Muscle layer of colon (tissue), 2 donors: ENCODE results near the gene PEAK3.

Experiments
- H3K27ac ChIP-seq: one replicate; pipeline ENCODE4 v1.7.0; 2013; ENCODE audit warnings: low read depth, mild to moderate bottlenecking, low read length, moderate library complexity
- H3K27me3 ChIP-seq, 2 donors: one replicate each; pipeline ENCODE4 v1.7.0; 2013; ENCODE audit warnings: low read length in 2 of 2, mild to moderate bottlenecking in 2 of 2; ENCODE audit not compliant: insufficient read depth in 2 of 2, control insufficient read depth in 1 of 2
- H3K36me3 ChIP-seq: one replicate; pipeline ENCODE4 v1.7.0; 2013; ENCODE audit warnings: mild to moderate bottlenecking, low read length; ENCODE audit not compliant: insufficient read depth
- H3K4me1 ChIP-seq: one replicate; pipeline ENCODE4 v1.7.0; 2013; ENCODE audit warnings: mild to moderate bottlenecking, low read length; ENCODE audit not compliant: insufficient read depth
- H3K4me3 ChIP-seq, 2 donors: one replicate each; pipeline ENCODE4 v1.7.0; 2013; ENCODE audit warnings: low read length in 2 of 2, low read depth in 1 of 2, mild to moderate bottlenecking in 1 of 2, moderate library complexity in 1 of 2
- H3K9ac ChIP-seq: one replicate; pipeline ENCODE4 v1.7.0; 2013; ENCODE audit warnings: low read length
- H3K9me3 ChIP-seq: one replicate; pipeline ENCODE4 v1.7.0; 2013; ENCODE audit warnings: mild to moderate bottlenecking, low read length
- donor health status: abdominal sarcoma.
- donor health status: Adenocarcinoma of cecum.

The PEAK3 gene

GRCh38 chr19:2273356-2274184 lies 8.4 kb downstream of the PEAK3 start:
- H3K36me3 ChIP-seq = peaks cover 17% of the 10 kb centered on the region
- no peak overlapping the region for H3K9ac ChIP-seq
- peak overlapping the region in 1 of 2 donors; percentile 27 for H3K4me3 ChIP-seq
- H3K27me3 ChIP-seq = no peaks in the 10 kb centered on the region
- no peaks in the 10 kb centered on the region for H3K9me3 ChIP-seq
- H3K4me1 ChIP-seq = peaks cover 48% of the 10 kb centered on the region
- H3K27ac ChIP-seq = peak overlapping the region; percentile 81

- H3K27me3 ChIP-seq = no peaks in the 10 kb centered on the region
- H3K27ac ChIP-seq = peak overlapping the region; percentile 97
- H3K4me1 ChIP-seq = peaks cover 48% of the 10 kb centered on the region
- no peaks in the 10 kb centered on the region for H3K9me3 ChIP-seq
- peak overlapping the region; percentile 78 for H3K9ac ChIP-seq
- H3K4me3 ChIP-seq = peak overlapping the region; percentile 22 to 61
- H3K36me3 ChIP-seq = peaks cover 17% of the 10 kb centered on the region
Observed at GRCh38 chr19:2271234-2272103, 10.5 kb downstream of the PEAK3 start.

- Histone ChIP-seq H3K36me3 (peaks cover 17% of the 10 kb centered on the region), H3K9ac (peak overlapping the region; percentile 89), H3K4me3 (peak overlapping the region; percentile 79 to 92), H3K27me3 (no peaks in the 10 kb centered on the region), H3K4me1 (peaks cover 45% of the 10 kb centered on the region), H3K27ac (peak overlapping the region; percentile 98), H3K9me3 (no peaks in the 10 kb centered on the region)
Observed at GRCh38 chr19:2270423-2271233, 11.3 kb downstream of the PEAK3 start.

- H3K9ac ChIP-seq = peak overlapping the region; percentile 89
- no peaks in the 10 kb centered on the region for H3K27me3 ChIP-seq
- H3K9me3 ChIP-seq = no peaks in the 10 kb centered on the region
- H3K4me3 ChIP-seq = peak overlapping the region; percentile 79 to 92
- peak overlapping the region; percentile 98 for H3K27ac ChIP-seq
- peaks cover 39% of the 10 kb centered on the region for H3K4me1 ChIP-seq
- H3K36me3 ChIP-seq = peaks cover 17% of the 10 kb centered on the region
Observed at GRCh38 chr19:2270157-2270422, 11.9 kb downstream of the PEAK3 start.

GRCh38 chr19:2269244-2270156 lies 12.5 kb downstream of the PEAK3 start:
- peak overlapping the region; percentile 79 to 92 for H3K4me3 ChIP-seq
- peaks cover 39% of the 10 kb centered on the region for H3K4me1 ChIP-seq
- H3K27me3 ChIP-seq = no peaks in the 10 kb centered on the region
- peak overlapping the region; percentile 98 for H3K27ac ChIP-seq
- peaks cover 17% of the 10 kb centered on the region for H3K36me3 ChIP-seq
- H3K9ac ChIP-seq = peak overlapping the region; percentile 89
- H3K9me3 ChIP-seq = no peaks in the 10 kb centered on the region

- H3K4me1 ChIP-seq = peaks cover 32% of the 10 kb centered on the region
- H3K9ac ChIP-seq = no peak overlapping the region
- H3K27me3 ChIP-seq = no peaks in the 10 kb centered on the region
- peaks cover 17% of the 10 kb centered on the region for H3K36me3 ChIP-seq
- peak overlapping the region; percentile 67 to 72 for H3K4me3 ChIP-seq
- no peaks in the 10 kb centered on the region for H3K9me3 ChIP-seq
- H3K27ac ChIP-seq = peak overlapping the region; percentile 77
Observed at GRCh38 chr19:2268861-2269243, 13.1 kb downstream of the PEAK3 start.

GRCh38 chr19:2268480-2268830 lies 13.5 kb downstream of the PEAK3 start:
- Histone ChIP-seq H3K9me3 (no peaks in the 10 kb centered on the region), H3K27ac (no peak overlapping the region), H3K27me3 (no peaks in the 10 kb centered on the region), H3K36me3 (peaks cover 17% of the 10 kb centered on the region), H3K4me1 (peaks cover 28% of the 10 kb centered on the region), H3K9ac (no peak overlapping the region), H3K4me3 (peak overlapping the region in 1 of 2 donors; percentile 72)

GRCh38 chr19:2266183-2266993 lies 15.6 kb downstream of the PEAK3 start:
- Histone ChIP-seq H3K4me3 (no peak overlapping the region), H3K9me3 (no peaks in the 10 kb centered on the region), H3K9ac (no peak overlapping the region), H3K36me3 (peaks cover 2% of the 10 kb centered on the region), H3K4me1 (peaks cover 8% of the 10 kb centered on the region), H3K27ac (no peak overlapping the region), H3K27me3 (no peaks in the 10 kb centered on the region)

GRCh38 chr19:2261438-2262172 lies 20.4 kb downstream of the PEAK3 start:
- H3K4me3 ChIP-seq = no peak overlapping the region
- H3K27ac ChIP-seq = no peak overlapping the region
- no peak overlapping the region for H3K9ac ChIP-seq
- H3K4me1 ChIP-seq = no peaks in the 10 kb centered on the region
- no peaks in the 10 kb centered on the region for H3K27me3 ChIP-seq
- no peaks in the 10 kb centered on the region for H3K36me3 ChIP-seq
- H3K9me3 ChIP-seq = no peaks in the 10 kb centered on the region
